Activated naive CD4-positive, alpha-beta T cell treated with anti-CD3 and anti-CD28 coated beads for 36 hours (primary cell): ENCODE results near the gene KIAA0319L. TPM values are rescaled to one million over a fixed set of nuclear protein-coding genes. Genes with fewer than 3 reads are reported as not detected.

Source experiments
- CTCF ChIA-PET: fragments of 350-600 bp; sonication (Branson Sonifier 250); formaldehyde crosslinking; loops from one replicate; lab custom pipeline; 2021; ENCODE audit warnings: antibody characterized with exemption; lab: Charles Lee
- DNase-seq: peaks from one replicate; pipeline ENCODE4 v3.0.0-alpha.2; 2020
- H3K27ac Mint-ChIP-seq: one replicate; pipeline ENCODE4 v1.8.0; 2021; ENCODE audit warnings: mild to moderate bottlenecking, mixed read lengths
- H3K27me3 Mint-ChIP-seq: one replicate; pipeline ENCODE4 v1.8.0; 2021; ENCODE audit warnings: low read depth, mixed read lengths
- H3K36me3 Mint-ChIP-seq: one replicate; pipeline ENCODE4 v1.8.0; 2021; ENCODE audit warnings: low read depth, mixed read lengths
- H3K4me1 Mint-ChIP-seq: one replicate; pipeline ENCODE4 v1.8.0; 2021; ENCODE audit warnings: low read depth, mixed read lengths
- H3K4me3 Mint-ChIP-seq: one replicate; pipeline ENCODE4 v1.8.0; 2021; ENCODE audit warnings: mild to moderate bottlenecking, moderate library complexity, mixed read lengths
- H3K9me3 Mint-ChIP-seq: one replicate; pipeline ENCODE4 v1.8.0; 2021; ENCODE audit warnings: mixed read lengths
- intact Hi-C: fragments of 100-400 bp; cut with micrococcal nuclease; formaldehyde crosslinking; loops from one replicate; pipeline ENCODE4 v1.15.1; 2023
- total RNA-seq, 2 experiments: library from RNA; stranded (reverse); gene quantifications; one replicate each; pipeline ENCODE4 v1.2.3, GENCODE V29; 2021

Gene KIAA0319L
- total RNA-seq, 2 experiments from 2014 or later: 22.6 to 24.2 TPM

DNA sequence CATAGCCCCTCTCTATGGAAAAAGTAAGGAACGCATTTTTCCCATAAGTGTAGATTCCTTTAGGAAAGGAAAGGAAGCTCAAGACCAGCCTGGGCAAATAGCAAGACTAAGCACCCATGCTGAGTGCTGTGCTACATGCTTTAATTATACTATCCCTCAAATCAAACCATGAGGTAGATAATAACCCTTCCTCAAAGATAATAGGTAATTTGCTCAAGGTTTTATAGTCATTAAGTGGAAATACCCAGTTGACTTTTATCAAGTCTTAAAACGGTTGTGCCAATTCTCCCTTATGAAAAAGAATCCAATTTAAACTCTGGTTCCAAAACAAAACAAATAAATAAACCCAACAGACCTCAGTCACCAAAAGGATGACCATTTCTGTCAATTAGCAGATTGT is 3.4 kb downstream of the KIAA0319L start:
- Mint-ChIP-seq H3K27me3 (no peaks in the 10 kb centered on the region), H3K9me3 (no peaks in the 10 kb centered on the region), H3K4me3 (no peak overlapping the region), H3K36me3 (peaks cover 14% of the 10 kb centered on the region), H3K4me1 (peaks cover 37% of the 10 kb centered on the region), H3K27ac (no peak overlapping the region)
- no peak for DNase-seq
- CTCF ChIA-PET: interaction anchor here (0.6 to 12.3 kb wide), 2 partner anchors 11 to 102 kb away, joined by 3 to 113 read pairs; no protein-coding TSS in a partner anchor
- intact Hi-C loops: loop anchor here (10.0 kb wide), 2 partner anchors 289 to 699 kb away; partner anchors contain the start of genes SMIM12 and ZMYM4

DNA sequence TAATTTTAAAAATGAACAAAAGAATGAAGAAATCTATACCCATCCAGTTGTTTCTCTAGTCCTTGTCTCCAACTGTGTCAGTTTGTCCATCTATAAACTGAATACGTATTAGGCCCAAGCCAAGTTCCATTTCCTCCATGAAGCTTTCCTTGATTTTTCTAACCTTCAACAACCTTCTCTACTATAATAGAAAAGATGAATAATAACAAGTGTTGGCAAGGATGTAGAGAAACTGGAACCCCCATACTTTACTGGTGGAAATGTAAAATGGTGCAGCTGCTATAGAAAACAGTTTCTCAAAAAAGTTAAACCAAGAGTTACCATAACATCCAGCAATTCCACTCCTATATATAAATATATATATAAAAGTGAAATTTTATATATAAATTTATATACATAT is 10.6 kb downstream of the KIAA0319L start:
- intact Hi-C loops: no loop called here
- Mint-ChIP-seq H3K4me1 (peaks cover 44% of the 10 kb centered on the region), H3K9me3 (no peaks in the 10 kb centered on the region), H3K27me3 (no peaks in the 10 kb centered on the region), H3K4me3 (no peak overlapping the region), H3K27ac (no peak overlapping the region), H3K36me3 (peaks cover 6% of the 10 kb centered on the region)
- CTCF ChIA-PET: interaction anchor here (0.9 kb wide), 1 partner anchor 9 kb away, joined by 3 read pairs; no protein-coding TSS in a partner anchor
- DNase-seq: no peak

DNA sequence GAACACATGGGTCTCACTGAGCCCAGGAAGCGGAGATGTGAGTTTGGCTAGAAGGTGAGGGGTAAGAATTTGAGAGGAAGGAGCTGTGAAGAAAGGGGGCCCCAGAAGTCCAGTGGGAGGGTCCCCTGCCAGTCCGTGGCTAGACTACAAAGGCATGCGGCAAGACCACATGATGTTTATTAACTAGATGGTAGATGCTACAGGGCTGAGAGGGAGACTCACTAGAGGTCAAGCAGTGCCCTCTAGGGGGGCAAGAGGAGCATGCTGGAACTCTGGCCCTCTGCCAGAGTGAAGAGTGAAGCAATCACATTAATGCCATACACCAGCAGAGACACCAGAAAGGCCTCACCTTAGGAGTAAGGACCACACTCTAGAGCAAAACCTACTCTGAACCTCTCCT is 12.2 kb downstream of the KIAA0319L start:
- H3K4me3 Mint-ChIP-seq: no peak overlapping the region
- H3K27me3 Mint-ChIP-seq: no peaks in the 10 kb centered on the region
- DNase-seq: peak; percentile 74
- no peak overlapping the region for H3K27ac Mint-ChIP-seq
- CTCF ChIA-PET: interaction anchor here (1.1 to 2.5 kb wide), 4 partner anchors 9 to 101 kb away, joined by 3 to 40 read pairs (median 4); no protein-coding TSS in a partner anchor
- H3K9me3 Mint-ChIP-seq: no peaks in the 10 kb centered on the region
- peaks cover 4% of the 10 kb centered on the region for H3K36me3 Mint-ChIP-seq
- intact Hi-C loops: loop anchor here (1.0 kb wide), 2 partner anchors 94 to 259 kb away; no protein-coding TSS in a partner anchor
- H3K4me1 Mint-ChIP-seq: peaks cover 52% of the 10 kb centered on the region

DNA sequence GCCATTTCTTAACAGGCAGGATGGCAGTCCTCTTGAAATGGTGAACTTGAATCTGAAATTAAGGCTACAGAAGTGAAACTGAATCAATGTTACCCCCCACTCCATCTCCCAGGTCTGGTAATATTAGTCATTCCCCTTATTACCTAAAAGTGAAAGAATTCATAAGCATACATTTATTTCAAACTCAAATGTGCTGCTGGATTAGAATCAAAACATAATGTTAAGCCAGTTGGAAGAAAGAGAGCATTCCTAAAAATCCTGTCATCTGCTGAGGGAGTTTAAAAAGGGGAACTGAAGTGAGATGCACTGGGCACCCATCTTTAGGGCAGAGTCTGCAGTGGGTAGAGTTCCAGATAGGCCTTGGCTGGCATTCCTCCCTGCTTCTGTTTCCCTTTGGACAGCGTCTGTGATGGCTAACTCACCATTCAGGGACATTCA is 17.4 kb downstream of the KIAA0319L start:
- no peaks in the 10 kb centered on the region for H3K36me3 Mint-ChIP-seq
- peak overlapping the region; percentile 70 for H3K4me3 Mint-ChIP-seq

DNA sequence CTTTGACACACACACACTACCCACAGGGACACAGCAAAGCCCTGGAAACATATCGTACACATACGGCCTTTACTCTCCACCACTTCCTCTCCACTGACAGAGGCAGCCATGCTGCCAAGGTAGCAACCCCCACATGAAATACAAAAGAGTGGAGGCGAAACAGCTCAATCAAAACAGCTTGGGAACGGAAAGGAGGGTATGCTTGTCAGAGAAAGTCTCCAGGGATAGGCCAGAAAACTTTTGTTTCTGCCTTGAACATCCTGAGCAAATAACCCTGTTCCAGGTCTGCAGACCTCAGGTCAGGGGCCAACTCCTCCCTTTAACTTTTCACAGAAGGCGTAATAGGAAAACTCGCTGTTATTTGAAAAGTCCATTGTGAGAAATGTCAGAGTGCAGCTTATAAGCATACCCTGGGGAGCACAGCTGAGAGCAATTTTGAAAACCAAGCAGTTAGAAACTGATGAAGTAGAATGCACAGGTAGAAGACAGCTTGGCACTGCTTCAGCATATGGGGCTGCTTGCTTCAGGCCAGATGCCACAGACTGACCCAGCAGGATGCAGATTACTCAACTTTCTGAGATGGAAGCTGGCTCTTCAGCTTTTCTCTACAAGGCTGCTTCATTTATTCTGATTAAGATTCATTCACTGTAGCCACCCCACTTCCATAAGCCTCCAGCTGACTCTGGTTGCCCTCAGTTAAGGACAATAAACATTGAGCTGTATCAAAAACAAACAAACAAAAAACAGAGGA is 18.0 kb downstream of the KIAA0319L start:
- H3K27me3 Mint-ChIP-seq: no peaks in the 10 kb centered on the region
- DNase-seq: peak; percentile 49
- peaks cover 78% of the 10 kb centered on the region for H3K4me1 Mint-ChIP-seq

More for the DNA sequence above, 17.4 kb downstream of the KIAA0319L start:
- Mint-ChIP-seq H3K4me1 (peaks cover 80% of the 10 kb centered on the region), H3K27me3 (no peaks in the 10 kb centered on the region), H3K9me3 (no peaks in the 10 kb centered on the region), H3K27ac (peak overlapping the region; percentile 90)
- DNase-seq: no peak
- intact Hi-C loops: loop anchor here (1.0 to 5.0 kb wide), 4 partner anchors 17 to 348 kb away; partner anchors contain the start of genes KIAA0319L, NCDN and SFPQ
- CTCF ChIA-PET: interaction anchor here (1.0 to 5.9 kb wide), 3 partner anchors 16 to 89 kb away, joined by 3 to 45 read pairs (median 5); no protein-coding TSS in a partner anchor

DNA sequence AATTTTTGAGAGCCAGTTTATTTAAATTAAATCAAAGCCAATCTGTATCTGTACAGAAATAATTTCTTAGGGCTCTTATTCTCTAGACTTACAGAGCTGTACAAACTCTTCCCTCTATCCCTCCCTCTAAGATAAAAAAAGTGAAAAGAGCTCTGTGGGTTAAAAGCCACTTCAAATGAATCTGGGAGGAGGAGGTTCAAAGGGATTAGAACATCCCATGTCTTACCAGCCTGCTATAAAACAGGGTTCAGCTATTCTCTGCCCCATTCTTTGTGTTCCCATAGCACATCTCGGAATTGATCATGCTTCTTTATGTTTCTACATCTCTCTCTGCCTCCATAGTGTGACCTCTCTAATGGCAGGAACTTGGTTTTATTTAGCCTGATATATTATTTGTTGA is 19.4 kb downstream of the KIAA0319L start:
- H3K36me3 Mint-ChIP-seq: no peaks in the 10 kb centered on the region
- CTCF ChIA-PET: interaction anchor here (5.9 kb wide), 1 partner anchor 87 kb away, joined by 45 read pairs; no protein-coding TSS in a partner anchor
- intact Hi-C loops: loop anchor here (5.0 kb wide), 1 partner anchor 346 kb away; the partner anchor contains the start of gene SFPQ

More for the DNA sequence above, 18.0 kb downstream of the KIAA0319L start:
- no peaks in the 10 kb centered on the region for H3K36me3 Mint-ChIP-seq
- H3K27ac Mint-ChIP-seq: peak overlapping the region; percentile 90
- H3K4me3 Mint-ChIP-seq: peak overlapping the region; percentile 70
- CTCF ChIA-PET: interaction anchor here (1.0 to 5.9 kb wide), 3 partner anchors 17 to 88 kb away, joined by 3 to 45 read pairs (median 5); no protein-coding TSS in a partner anchor
- intact Hi-C loops: loop anchor here (1.0 to 5.0 kb wide), 4 partner anchors 18 to 347 kb away; partner anchors contain the start of genes KIAA0319L, NCDN and SFPQ
- H3K9me3 Mint-ChIP-seq: no peaks in the 10 kb centered on the region

DNA sequence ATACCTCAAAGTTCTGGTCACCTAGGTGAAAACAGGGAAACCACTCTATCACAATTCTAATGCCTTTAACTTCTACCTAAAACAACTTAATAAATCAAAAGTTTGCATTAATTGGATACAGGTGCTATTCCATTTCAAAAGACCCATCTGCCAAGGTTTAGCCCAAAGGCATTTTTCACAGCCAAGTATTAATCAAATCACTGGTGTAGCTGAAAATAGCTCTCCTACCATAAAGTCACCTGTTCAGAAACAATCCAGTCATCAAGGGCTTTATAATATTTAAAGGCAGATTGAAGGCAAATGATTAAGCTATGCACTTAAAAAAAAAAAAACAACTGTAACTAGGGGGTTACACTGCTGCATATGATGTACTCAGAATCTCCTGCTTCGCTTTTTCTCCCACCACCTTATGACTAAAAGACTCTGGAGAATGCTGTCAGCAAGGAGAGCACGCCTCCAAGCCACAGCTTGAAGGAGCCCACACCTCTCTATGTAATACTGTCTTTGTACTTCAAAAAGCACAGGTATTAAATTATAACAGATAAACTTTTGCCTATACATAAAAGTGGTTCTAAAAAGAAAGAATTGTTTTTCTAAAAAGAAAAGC is 20.5 kb downstream of the KIAA0319L start:
- Mint-ChIP-seq H3K27me3 (no peaks in the 10 kb centered on the region), H3K27ac (no peak overlapping the region), H3K36me3 (no peaks in the 10 kb centered on the region), H3K4me1 (peaks cover 66% of the 10 kb centered on the region), H3K4me3 (no peak overlapping the region), H3K9me3 (no peaks in the 10 kb centered on the region)
- CTCF ChIA-PET: interaction anchor here (0.8 to 1.2 kb wide), 5 partner anchors 8 to 85 kb away, joined by 3 to 12 read pairs (median 3); no protein-coding TSS in a partner anchor
- intact Hi-C loops: loop anchor here (5.0 kb wide), 1 partner anchor 344 kb away; the partner anchor contains the start of gene SFPQ
- no peak for DNase-seq

More for the DNA sequence above, 19.4 kb downstream of the KIAA0319L start:
- no peaks in the 10 kb centered on the region for H3K27me3 Mint-ChIP-seq
- no peak for DNase-seq
- H3K4me1 Mint-ChIP-seq: peaks cover 77% of the 10 kb centered on the region
- H3K4me3 Mint-ChIP-seq: no peak overlapping the region
- H3K9me3 Mint-ChIP-seq: no peaks in the 10 kb centered on the region
- H3K27ac Mint-ChIP-seq: peak overlapping the region; percentile 15

DNA sequence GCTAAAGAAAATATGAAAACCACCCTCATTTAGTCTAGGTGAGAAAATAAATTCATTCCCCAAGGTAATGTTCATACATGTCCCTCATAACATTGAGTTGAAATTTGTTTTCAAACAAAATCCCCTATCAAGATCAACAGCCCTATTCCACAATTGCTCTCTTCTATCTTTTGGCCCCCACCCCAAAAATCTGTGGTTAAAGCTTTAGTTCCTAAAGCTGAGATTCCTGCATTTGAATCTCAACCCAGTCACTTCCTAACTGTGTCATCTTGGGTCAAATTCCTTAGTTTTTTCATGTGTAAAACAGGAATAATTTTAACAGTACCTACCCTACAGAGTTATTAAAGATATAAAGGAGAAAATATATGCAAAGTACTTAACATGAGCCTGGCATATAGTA is 22.0 kb downstream of the KIAA0319L start:
- DNase-seq: no peak
- no peak overlapping the region for H3K27ac Mint-ChIP-seq
- H3K9me3 Mint-ChIP-seq: peaks cover 3% of the 10 kb centered on the region
- CTCF ChIA-PET: interaction anchor here (0.7 to 1.2 kb wide), 3 partner anchors 10 to 30 kb away, joined by 3 to 4 read pairs (median 4); no protein-coding TSS in a partner anchor
- intact Hi-C loops: loop anchor here (5.0 kb wide), 1 partner anchor 343 kb away; the partner anchor contains the start of gene SFPQ
- H3K4me3 Mint-ChIP-seq: no peak overlapping the region
- H3K27me3 Mint-ChIP-seq: no peaks in the 10 kb centered on the region
- peaks cover 60% of the 10 kb centered on the region for H3K4me1 Mint-ChIP-seq
- H3K36me3 Mint-ChIP-seq: peaks cover 7% of the 10 kb centered on the region

DNA sequence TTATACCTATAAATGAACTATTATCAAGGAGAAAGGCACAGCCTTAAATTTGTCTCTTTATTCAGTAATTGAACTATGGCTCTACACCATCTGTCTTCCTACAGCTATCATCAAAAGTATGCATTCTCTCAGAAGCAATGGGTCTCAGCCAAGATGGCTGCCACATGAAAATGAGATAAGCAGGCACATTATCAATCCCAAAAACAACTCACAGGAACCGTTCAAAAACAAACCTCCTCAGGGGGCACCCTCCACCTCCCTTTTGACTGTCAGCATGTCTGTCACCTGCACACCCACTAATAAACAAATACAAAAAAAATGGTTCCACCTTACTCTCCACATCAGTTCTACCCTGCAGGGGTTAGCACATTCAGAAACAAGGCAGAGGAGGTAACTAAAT is 23.6 kb downstream of the KIAA0319L start:
- DNase-seq: no peak
- H3K4me1 Mint-ChIP-seq: peaks cover 43% of the 10 kb centered on the region
- H3K36me3 Mint-ChIP-seq: peaks cover 13% of the 10 kb centered on the region
- CTCF ChIA-PET: interaction anchor here (0.5 to 1.1 kb wide), 3 partner anchors 81 to 949 kb away, joined by 3 read pairs; partner anchors contain the start of gene CSF3R
- H3K4me3 Mint-ChIP-seq: no peak overlapping the region
- H3K27ac Mint-ChIP-seq: no peak overlapping the region
- H3K27me3 Mint-ChIP-seq: no peaks in the 10 kb centered on the region
- intact Hi-C loops: loop anchor here (1.0 kb wide), 1 partner anchor 49 kb away; no protein-coding TSS in a partner anchor
- peaks cover 6% of the 10 kb centered on the region for H3K9me3 Mint-ChIP-seq

DNA sequence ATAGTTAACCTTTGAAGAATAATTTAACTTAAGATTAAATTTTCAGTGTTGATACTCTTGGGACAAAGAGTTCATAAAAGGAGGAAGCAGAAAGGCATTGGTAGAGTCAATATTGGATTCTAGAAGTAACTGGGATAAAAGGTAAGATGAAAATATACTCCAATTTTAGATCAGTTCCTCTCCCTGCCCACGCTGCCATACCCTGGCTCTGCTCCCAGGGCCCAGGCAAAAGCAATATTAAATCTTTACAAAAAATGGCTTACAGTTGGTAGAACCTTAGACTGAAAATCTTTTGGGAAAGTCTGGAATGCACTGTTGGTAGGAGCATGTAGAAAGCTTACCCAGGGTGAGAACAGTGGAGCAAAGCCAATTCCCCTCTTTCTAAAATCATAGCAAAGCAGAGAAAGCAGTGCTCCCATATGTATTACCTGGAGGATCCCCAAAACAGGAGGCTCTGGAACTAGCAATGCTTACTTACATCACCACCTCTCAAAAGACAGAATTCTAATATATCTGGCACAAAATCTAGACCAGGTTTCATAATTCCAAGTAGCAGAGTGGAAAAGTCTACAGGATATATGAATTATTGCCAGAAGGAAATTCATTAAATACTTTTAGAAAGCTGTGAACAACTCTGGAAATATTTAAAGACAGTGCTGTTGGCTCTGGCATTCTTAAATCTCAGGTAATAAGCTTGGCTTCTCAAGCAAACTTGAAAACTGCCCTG is 24.5 kb downstream of the KIAA0319L start:
- no peak overlapping the region for H3K4me3 Mint-ChIP-seq
- H3K9me3 Mint-ChIP-seq: peaks cover 8% of the 10 kb centered on the region
- H3K4me1 Mint-ChIP-seq: peaks cover 37% of the 10 kb centered on the region
- H3K27ac Mint-ChIP-seq: no peak overlapping the region
- CTCF ChIA-PET: interaction anchor here (0.5 to 1.1 kb wide), 2 partner anchors 81 to 400 kb away, joined by 3 read pairs; no protein-coding TSS in a partner anchor
- no peaks in the 10 kb centered on the region for H3K27me3 Mint-ChIP-seq
- intact Hi-C loops: loop anchor here (1.0 kb wide), 1 partner anchor 48 kb away; no protein-coding TSS in a partner anchor
- no peak for DNase-seq
- H3K36me3 Mint-ChIP-seq: peaks cover 13% of the 10 kb centered on the region

DNA sequence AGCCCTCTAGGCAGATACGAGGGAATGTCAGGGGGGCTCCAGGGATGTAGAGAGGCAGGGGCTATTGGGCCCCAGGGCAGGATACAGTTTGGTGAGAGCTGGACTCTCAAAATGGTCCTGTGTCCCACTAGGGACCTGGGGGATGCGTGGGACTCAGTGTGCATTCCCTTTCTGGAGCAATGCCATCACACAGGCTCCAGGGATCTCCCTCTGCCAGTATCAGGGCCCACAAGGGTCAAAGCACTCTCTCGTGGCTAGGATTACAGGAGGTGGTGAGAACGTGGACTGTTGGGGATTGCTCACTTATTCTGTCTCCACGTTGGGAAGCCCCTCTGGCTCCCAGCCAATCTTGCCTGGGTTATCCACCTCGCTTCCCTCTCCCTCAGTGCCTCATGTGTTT is 25.8 kb downstream of the KIAA0319L start:
- CTCF ChIA-PET: no interaction called here
- no peak overlapping the region for H3K4me3 Mint-ChIP-seq
- H3K27me3 Mint-ChIP-seq: no peaks in the 10 kb centered on the region
- DNase-seq: no peak
- peaks cover 24% of the 10 kb centered on the region for H3K4me1 Mint-ChIP-seq
- peaks cover 16% of the 10 kb centered on the region for H3K36me3 Mint-ChIP-seq
- no peak overlapping the region for H3K27ac Mint-ChIP-seq
- intact Hi-C loops: no loop called here
- H3K9me3 Mint-ChIP-seq: peaks cover 8% of the 10 kb centered on the region
